Right lobe of liver (tissue), 4 donors: ENCODE results near the gene ARHGAP25.

ENCODE experiments used
- POLR2A ChIP-seq: fragments of 450-650 bp; IDR thresholded peaks from one replicate; pipeline ENCODE4 v1.6.1; 2017; ENCODE audit warnings: antibody characterized with exemption, mild to moderate bottlenecking
- TF ChIP-seq, protein P1 (sequence below), 4 donors: fragments of 200-600 bp in 3 of 4; fragments of 450-650 bp in 1 of 4; IDR thresholded peaks; one replicate each; pipeline versions ENCODE4 v1.5.1 to v1.8.0; 2016 to 2022; ENCODE audit warnings: antibody characterized with exemption in 4 of 4, mild to moderate bottlenecking in 2 of 4
- donor health status: DM: no; HTN: no; CAD: no.
- donor health status: DM: no; HTN: no; CAD: no.
- donor health status: DM: no; HTN: yes; CAD: no.

GRCh38 chr2:68784188-68784587 lies 49.6 kb downstream of the ARHGAP25 start:
- TF ChIP-seq, protein P1, sequence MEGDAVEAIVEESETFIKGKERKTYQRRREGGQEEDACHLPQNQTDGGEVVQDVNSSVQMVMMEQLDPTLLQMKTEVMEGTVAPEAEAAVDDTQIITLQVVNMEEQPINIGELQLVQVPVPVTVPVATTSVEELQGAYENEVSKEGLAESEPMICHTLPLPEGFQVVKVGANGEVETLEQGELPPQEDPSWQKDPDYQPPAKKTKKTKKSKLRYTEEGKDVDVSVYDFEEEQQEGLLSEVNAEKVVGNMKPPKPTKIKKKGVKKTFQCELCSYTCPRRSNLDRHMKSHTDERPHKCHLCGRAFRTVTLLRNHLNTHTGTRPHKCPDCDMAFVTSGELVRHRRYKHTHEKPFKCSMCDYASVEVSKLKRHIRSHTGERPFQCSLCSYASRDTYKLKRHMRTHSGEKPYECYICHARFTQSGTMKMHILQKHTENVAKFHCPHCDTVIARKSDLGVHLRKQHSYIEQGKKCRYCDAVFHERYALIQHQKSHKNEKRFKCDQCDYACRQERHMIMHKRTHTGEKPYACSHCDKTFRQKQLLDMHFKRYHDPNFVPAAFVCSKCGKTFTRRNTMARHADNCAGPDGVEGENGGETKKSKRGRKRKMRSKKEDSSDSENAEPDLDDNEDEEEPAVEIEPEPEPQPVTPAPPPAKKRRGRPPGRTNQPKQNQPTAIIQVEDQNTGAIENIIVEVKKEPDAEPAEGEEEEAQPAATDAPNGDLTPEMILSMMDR (IDR thresholded peaks at IDR 0.05): no peak
- TF ChIP-seq POLR2A: no peak
